ENCODE measurements around the gene KDM3A. TPM values are rescaled to one million over a fixed set of nuclear protein-coding genes. Genes with fewer than 3 reads are reported as not detected.

Gene KDM3A
- total and polyA plus RNA-seq, 10 of the 15 experiments (the other 5 are each of a cell fraction or from before 2014, with no cell fraction given), result 3.8 to 102 (median 11.1) TPM

DNA sequence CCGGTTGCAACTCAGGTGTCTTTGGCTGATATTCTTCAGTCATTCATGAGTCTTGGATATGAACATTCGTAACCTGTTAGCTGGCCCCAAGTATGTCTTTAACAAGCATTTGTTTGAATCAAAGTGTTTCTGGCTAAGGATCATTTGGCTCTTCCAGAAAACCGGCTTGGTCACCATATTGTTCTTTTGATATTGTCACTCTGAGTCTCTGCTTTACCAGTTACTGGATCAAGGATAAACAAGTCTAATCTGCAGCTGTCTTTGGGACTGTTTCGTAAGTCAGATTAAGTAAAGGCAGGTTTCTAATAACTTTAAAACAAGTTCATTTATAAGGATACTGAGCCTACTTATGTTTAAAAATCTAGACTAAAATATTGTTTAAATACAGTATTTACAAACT is 49.1 kb downstream of the KDM3A start:
- Histone ChIP-seq H3K27ac (ENCODE audit: control insufficient read depth, insufficient read depth) (no peak overlapping the region), H3K27me3 (replicated peaks in 1 of 2; ENCODE audit: control insufficient read depth in 2 of 2, insufficient read depth in 2 of 2, low read length in 1 of 2) (no peaks in the 10 kb centered on the region), H3K79me2 (ENCODE audit: control insufficient read depth, insufficient read depth, low read length) (no peaks in the 10 kb centered on the region), H3K4me2 (ENCODE audit: control insufficient read depth, insufficient read depth) (no peak overlapping the region), H3K9ac (ENCODE audit: control insufficient read depth, insufficient read depth, low read length) (no peak overlapping the region), H3K4me3 (no peak overlapping the region), H2AFZ (ENCODE audit: control insufficient read depth, low read depth, low read length) (no peak overlapping the region), H3K9me3 (replicated peaks; ENCODE audit: control insufficient read depth, insufficient read depth, low read length) (no peaks in the 10 kb centered on the region; the same call in 2 of the 3 replicates), H3K36me3 (ENCODE audit: control insufficient read depth in 2 of 2, insufficient read depth in 2 of 2, low read length in 1 of 2) (peaks cover 4 to 80% of the 10 kb centered on the region in 2 experiments), H3K4me1 (ENCODE audit: control insufficient read depth, insufficient read depth, low read length) (no peaks in the 10 kb centered on the region), H4K20me1 (ENCODE audit: control insufficient read depth, insufficient read depth) (peaks cover 3% of the 10 kb centered on the region; the same call in 1 of the 2 replicates)
- ChIA-PET CTCF (no interaction called here), POLR2A (no interaction called here), SMC1A (ENCODE audit: uncharacterized antibody, unreplicated experiment) (interaction anchor here (1.2 kb wide), 1 partner anchor 49 kb away, joined by 4 read pairs; the partner anchor contains the start of gene KDM3A), RAD21 (ENCODE audit: unreplicated experiment) (no interaction called here)
- FAIRE-seq, result no peak
- ATAC-seq, result no peak
- TF ChIP-seq IRF3 (IDR thresholded peaks at IDR 0.05) (no peak), HCFC1 (IDR thresholded peaks at IDR 0.05; ENCODE audit: low read length) (no peak), SMARCA5 (IDR thresholded peaks at IDR 0.05) (no peak), KLF5 (IDR thresholded peaks at IDR 0.05; ENCODE audit: partially characterized antibody) (no peak), EP300 (IDR thresholded peaks at IDR 0.05; ENCODE audit: borderline replicate concordance in 1 of 2, control insufficient read depth in 1 of 2, low read depth in 2 of 2, low read length in 2 of 2) (no peak), USF2 (IDR thresholded peaks at IDR 0.05; ENCODE audit: borderline replicate concordance, low read depth, low read length) (no peak), TCF3 (IDR thresholded peaks at IDR 0.05; ENCODE audit: borderline replicate concordance, insufficient read depth, low read depth, low read length) (no peak), PML (IDR thresholded peaks at IDR 0.05; ENCODE audit: low read length) (no peak), SREBF2 (IDR thresholded peaks at IDR 0.05; ENCODE audit: low read length) (no peak), HDAC2 (IDR thresholded peaks at IDR 0.05) (no peak), SPI1 (IDR thresholded peaks at IDR 0.05; ENCODE audit: borderline replicate concordance, insufficient read depth, low read depth, low read length) (no peak), MXI1 (IDR thresholded peaks at IDR 0.05; ENCODE audit: low read depth, low read length) (no peak)
- no peak for DNase-seq (ENCODE audit: low read depth, low spot score)
- intact Hi-C loops (cut with micrococcal nuclease; ENCODE audit: unreplicated experiment) (no loop called here), in situ Hi-C loops (cut with MboI) (no loop called here)
- 99% methylated on average over 4 of the region's 4 CpGs for WGBS (ENCODE audit: insufficient coverage, insufficient replicate concordance, low lambda C conversion rate, missing lambda C conversion rate)
- no TSS peak for BruUV-seq (replicated peaks)
